ENCODE data around the gene ADAMTSL5.

The ADAMTSL5 gene

DNA sequence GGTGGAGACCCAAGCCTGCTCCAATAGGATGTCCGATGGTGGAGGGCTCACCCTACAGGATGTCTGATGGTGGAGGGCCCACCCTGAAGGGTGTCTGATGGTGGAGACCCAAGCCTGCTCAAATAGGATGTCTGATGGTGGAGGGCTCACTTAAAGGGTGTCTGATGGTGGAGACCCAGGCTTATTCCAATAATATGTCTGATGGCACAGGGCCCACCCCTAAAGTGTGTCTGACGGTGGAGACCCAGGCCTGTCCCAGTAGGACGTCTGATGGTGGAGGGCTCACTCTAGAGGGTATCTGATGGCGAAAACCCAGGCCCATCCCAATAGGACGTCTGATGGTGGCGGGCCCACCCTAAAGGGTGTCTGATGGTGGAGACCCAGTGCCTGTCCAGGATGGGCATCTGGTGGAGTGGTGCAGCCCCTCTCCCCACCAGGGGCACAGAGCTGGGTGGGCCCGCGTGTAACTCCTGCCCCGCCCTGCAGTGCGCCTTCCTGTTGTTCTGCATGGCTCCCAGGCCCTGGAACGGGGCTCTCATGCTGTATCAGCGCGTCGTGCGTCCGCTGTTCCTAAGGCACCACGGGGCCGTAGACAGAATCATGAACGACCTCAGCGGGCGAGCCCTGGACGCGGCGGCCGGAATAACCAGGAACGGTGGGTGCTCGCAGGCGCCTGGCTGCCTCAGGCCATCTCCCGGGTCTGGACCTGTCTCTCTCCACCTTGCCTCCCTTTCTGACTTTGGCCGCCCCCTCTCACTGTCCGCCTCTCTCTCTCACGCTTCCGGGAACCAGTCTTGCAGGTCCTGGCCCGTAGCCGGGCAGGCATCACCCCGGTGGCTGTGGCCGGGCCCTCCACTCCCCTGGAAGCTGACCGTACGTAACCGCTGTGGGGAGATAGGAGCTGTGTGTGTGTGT, 16.8 kb downstream of the ADAMTSL5 start:
- no peak for DNase-seq (ENCODE audit: low read depth)

GRCh38 chr19:1495051-1495798, 17.6 kb downstream of the ADAMTSL5 start:
- no peak for DNase-seq (ENCODE audit: low read depth)

DNA sequence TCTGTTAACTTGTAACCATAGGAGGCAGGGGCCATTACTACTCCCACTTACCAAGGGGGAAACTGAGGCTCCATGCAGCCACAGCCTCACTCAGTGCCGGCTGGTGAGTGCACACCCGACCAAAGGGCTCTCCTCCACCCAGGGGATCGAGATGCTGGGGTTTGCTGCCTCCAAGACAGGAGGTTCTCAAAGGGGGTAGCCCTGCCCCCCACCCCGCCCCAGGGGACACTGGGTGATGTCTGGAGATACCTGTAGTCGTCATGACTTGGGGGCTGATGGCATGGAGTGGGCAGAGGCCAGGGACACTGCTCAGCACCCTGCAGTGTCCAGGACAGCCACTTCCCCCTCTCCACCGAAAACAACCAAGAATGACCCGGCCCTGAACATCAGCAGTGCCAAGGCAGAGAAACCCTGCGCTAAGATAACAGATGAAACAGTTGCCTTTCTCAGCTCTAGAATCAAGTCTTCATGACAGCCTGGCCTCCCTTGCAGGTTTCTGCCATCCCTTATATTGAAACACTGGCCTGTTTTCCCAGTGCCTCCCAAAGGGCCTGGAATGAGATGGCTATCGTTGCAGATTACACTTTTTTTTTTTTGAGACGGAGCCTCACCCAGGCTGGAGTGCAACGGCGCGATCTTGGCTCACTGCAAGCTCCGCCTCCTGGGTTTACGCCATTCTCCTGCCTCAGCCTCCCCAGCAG, 18.6 kb downstream of the ADAMTSL5 start:
- DNase-seq (ENCODE audit: low read depth), result no peak

GRCh38 chr19:1492474-1493006, 20.3 kb downstream of the ADAMTSL5 start:
- no peak for DNase-seq (ENCODE audit: low read depth)

DNA sequence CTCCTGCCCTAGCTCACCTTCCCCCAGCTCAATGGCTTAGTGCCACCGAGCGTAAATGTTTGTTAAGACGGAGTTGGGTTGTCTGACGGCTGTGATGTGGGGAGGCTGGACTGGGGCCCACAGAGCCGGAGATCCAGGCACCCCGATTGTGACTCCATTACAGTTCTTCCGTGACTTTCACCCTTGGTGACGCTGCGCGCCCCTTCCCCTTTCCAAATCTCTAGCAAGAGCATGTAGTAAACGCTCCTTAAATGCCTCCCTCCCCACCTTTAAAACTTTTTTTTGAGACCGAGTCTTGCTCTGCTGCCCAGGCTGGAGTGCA, 21.0 kb downstream of the ADAMTSL5 start:
- no peak for DNase-seq (ENCODE audit: low read depth)

DNA sequence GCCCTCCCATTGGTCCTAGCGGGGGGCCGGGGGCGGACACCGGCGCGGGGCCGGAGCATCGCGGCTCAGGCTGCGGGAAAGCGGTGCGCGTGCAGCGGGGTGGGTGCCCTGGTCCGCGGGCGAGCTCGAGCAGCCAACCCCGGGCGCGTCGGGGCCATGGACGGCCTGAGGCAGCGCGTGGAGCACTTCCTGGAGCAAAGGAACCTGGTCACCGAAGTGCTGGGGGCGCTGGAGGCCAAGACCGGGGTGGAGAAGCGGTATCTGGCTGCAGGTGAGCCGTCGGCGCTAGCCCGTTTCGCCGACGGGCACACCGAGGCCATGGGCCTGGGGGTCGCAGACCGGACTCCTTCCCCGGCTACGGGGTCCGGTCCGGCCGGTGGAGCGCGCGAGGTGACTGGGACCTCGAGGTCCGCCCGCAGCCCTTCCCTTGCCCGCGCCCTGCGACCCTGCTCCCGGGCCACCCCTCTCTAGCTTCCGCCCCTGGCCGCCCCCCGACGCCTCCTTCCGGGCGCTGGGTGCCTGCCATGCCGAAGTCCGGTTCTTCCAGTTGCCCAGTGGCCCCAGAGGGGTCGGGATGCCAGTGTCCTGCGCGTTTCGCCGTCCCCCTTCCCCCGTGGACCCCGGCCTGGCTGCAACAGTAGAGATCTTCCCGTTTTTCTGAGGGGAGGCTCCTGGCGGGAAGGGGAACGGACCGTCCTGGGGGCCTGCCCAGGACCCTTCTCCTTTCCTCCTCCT, 21.5 kb downstream of the ADAMTSL5 start, which contains the start of gene REEP6:
Gene REEP6, plus strand, starts transcription at position 68 of the 735 bp plus-strand sequence. Its CDS starts 89 bp downstream, at position 157.
- no peak for DNase-seq (ENCODE audit: low read depth)

- peak; percentile 92 for DNase-seq (ENCODE audit: low read depth)
Measured at GRCh38 chr19:1490311-1491113, 22.3 kb downstream of the ADAMTSL5 start, which contains the start of gene PCSK4. Gene PCSK4, minus strand, starts transcription at chr19:1490350. Its CDS starts 4 bp downstream, at chr19:1490346.

- DNase-seq (ENCODE audit: low read depth), result no peak
Measured at GRCh38 chr19:1489463-1490310, 23.1 kb downstream of the ADAMTSL5 start.

DNA sequence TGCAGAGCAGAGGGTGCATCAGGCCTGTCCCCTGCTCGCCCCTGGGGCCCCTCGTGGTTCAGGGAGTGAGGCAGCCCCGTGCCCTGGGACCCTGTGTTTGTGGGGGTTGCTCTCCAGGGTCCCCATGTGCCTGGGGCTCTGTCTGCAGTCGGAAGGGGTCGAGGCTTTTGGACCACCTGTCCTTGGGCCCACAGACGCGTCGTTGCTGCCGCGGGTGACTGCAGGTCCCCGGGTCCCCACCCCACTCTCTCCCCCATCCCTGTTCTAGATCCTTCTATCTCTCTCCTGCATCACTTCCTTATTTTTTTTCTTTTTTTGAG, 24.6 kb downstream of the ADAMTSL5 start:
- no peak for DNase-seq (ENCODE audit: low read depth)

DNA sequence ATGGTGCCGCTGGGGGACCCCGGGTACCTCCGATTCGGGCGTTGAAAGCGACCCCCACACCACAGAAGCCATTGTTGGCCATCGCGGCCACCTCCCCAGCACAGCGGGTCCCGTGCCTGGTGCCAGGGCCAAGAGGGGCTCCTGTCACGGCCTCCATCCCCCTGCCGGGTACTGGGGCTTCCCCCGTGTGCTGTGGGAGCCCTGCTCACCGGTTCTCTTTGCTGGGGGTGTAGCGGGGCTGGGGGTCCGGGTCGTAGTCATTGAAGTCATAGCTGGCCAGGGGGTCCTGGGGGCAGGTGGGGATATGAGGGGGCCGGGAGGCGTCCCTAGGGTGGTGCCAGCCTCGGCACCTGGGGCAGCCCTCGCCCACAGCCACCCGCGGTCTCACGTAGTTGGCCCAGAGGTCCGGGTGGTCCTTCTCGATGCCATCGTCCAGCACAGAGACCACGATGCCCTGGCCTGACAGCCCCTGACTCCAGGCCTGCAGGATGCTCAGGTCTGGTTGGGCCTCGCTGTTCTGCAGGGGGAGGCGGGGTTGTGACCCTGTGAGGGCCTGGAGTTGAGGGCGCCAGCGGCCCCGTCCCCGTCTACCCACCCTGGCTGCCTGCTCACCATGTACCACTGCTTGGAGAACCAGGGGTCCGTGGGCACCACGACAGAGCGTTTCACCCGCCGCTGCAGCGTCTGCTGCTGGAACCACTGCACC, 25.1 kb downstream of the ADAMTSL5 start:
- no peak for DNase-seq (ENCODE audit: low read depth)

DNA sequence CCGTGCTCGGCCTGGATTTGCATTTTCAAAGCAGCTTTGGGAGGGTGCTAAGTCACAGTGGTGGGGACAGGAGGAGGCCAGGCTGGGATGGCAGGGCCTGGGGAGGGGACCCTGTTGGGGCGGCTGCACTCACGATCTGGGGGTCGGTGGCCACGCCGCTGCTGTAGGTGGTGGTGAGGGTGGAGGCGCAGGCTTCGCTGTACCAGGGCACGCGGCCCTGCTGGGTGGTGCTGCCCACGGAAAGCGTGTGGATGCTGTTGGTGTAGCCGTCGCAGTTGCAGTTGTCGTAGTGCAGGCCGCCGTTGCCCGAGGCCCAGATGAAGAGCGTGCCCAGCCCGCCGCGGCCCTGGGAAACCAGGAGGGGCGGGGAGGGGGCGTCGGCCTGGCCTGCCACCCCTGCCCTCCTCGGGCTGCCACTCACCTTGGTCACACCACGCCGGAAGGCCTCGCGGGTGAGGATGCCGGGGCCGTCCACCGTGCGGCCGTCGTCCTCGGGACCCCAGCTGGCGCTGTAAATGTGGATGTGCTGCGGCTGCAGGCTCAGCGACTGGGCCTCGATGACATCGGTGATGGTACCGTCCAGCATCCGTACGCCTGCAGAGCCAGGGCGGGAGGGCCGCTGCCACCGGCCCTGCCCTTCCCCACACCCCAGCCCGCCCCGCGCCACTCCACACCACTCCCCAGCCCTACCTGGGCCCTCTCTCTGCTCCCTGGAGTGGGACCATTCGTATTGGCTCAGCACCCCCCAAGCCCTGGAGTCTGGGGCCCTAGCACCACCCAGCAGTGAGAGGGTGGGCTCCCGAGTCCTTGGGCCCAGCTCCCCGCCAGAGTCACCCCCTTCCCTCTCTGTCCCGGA, 25.9 kb downstream of the ADAMTSL5 start:
- no peak for DNase-seq (ENCODE audit: low read depth)

DNA sequence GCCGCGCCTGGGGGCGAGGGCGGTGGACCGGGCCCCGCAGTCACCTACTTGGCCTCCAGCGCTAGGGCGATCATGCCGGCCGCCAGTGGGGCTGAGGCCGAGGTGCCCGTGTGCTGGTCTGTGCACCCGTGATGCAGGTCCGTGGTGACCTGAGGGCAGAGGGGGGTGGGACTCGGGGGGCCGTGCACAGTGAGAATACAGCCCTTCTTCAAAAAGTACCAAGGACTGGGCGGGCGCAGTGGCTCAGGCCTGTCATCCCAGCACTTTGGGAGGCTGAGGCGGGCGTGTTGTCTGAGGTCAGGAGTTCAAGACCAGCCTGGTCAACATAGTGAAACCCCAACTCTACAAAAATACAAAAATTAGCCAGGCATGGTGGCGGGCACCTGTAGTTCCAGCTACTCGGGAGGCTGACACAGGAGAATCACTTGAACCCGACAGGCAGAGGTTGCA, 28.8 kb downstream of the ADAMTSL5 start:
- no peak for DNase-seq (ENCODE audit: low read depth)

DNA sequence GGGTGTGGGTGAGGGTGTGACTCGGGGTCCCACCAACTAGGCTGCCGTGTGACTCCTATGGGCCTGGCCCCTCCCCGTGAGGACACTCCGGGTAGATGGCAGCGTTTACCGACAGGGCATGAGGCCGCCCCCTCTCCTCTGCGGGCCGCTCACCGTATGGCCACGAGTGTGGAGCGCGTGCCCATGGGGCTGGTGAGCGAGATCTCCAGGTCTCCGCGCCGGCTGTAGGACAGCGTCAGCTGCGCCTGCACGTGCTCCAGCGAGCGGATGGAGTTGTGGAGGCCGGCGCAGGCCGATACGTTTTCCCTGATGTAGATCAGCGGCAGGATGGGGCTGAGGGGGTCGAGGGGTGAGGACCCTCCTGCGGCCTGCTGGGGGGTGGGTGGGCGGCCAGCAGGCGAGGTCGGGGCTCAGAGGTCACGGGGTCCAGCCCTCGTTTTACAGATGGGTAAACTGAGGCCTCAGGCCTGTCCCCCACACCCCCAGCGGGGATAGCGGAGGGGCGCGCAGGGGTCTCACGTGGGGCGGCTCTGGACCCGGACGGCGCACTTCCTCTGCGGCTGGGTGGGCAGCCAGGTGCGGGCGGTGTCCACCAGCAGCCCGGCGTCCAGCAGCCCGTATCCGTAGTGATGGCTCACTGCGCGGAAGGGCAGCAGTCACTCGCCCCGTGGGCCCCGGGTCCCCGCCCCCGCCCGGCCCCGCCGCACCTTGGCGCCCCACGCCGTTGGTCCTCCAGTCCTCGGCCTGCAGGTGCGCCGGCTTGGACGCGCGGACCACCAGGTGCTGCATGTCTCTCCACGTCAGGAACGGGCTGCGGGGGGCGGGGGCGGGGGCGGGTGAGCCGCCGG, 29.5 kb downstream of the ADAMTSL5 start:
- no peak for DNase-seq (ENCODE audit: low read depth)

GRCh38 chr19:1482361-1483130, 30.3 kb downstream of the ADAMTSL5 start:
- DNase-seq (ENCODE audit: low read depth), result no peak

DNA sequence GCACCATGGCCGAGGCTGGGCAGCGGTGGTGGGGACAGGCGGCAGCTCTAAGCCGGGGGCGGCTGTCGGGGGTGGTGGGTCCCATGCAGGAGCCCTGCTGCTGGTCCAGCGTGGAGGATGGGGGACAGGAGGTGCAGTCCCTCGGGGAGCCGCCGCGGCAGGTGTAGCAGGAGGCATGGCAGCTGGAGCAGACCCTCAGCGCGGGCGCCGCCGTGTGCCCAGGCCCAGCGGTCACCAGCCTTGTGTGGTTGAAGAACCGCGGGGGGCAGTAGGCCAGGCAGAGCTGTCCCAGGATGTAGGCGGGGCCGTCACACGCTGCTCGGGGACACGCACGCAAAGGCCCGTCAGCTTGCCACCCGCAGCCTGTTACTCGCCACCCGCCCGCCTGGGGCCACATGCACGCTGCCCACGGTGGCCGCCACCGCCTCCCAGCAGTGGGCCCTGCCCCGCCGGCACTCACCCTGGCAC, 30.9 kb downstream of the ADAMTSL5 start:
- DNase-seq (ENCODE audit: low read depth), result no peak

DNA sequence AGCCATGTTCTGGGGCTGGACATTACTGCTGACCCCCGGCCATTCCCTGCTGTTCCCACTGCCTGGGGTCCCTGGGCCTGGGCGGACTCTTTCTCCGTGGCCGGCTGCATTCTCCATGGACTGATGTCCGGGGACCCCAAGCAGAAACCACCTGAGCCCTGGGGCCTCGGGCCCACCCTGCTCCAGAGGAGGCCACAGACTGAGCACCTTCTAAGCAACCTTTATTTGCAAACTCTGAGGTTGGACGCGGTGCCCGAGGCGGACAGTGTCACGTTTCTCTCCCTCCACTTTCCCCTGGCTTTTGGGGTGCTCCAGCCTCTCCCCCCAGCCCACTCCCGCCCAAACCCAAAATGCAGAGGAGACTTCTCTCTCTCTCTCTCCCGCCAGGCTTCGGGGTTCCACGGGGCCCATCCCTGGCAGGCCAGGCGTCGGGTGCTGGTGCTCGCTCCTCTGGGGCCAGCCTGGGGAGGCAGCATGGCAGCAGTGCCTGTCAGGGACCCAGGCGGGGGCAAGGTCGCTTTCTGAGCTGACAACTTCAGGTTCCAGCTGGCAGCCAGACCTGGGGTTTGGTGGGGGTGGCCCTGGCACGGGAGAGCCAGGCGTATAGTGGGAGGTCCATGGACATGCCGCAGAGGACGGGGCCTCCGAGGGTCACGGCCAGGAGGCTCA, 31.5 kb downstream of the ADAMTSL5 start:
- DNase-seq (ENCODE audit: low read depth), result no peak

All from stimulated activated CD8-positive, alpha-beta memory T cell treated with anti-CD3 and anti-CD28 coated beads, Interleukin-4, amount 100 ng/mL, for 24 hours (primary cell).